ENCODE data around the gene POLA1.
A peak's percentile ranks its signal among the peaks of the same experiment; 100 is the strongest.
"Not testable (repeated sequence)": the region's sequence is repeated elsewhere in the genome, so short reads cannot be mapped to it uniquely, and the experiment has no call there.

The POLA1 gene, protein sequence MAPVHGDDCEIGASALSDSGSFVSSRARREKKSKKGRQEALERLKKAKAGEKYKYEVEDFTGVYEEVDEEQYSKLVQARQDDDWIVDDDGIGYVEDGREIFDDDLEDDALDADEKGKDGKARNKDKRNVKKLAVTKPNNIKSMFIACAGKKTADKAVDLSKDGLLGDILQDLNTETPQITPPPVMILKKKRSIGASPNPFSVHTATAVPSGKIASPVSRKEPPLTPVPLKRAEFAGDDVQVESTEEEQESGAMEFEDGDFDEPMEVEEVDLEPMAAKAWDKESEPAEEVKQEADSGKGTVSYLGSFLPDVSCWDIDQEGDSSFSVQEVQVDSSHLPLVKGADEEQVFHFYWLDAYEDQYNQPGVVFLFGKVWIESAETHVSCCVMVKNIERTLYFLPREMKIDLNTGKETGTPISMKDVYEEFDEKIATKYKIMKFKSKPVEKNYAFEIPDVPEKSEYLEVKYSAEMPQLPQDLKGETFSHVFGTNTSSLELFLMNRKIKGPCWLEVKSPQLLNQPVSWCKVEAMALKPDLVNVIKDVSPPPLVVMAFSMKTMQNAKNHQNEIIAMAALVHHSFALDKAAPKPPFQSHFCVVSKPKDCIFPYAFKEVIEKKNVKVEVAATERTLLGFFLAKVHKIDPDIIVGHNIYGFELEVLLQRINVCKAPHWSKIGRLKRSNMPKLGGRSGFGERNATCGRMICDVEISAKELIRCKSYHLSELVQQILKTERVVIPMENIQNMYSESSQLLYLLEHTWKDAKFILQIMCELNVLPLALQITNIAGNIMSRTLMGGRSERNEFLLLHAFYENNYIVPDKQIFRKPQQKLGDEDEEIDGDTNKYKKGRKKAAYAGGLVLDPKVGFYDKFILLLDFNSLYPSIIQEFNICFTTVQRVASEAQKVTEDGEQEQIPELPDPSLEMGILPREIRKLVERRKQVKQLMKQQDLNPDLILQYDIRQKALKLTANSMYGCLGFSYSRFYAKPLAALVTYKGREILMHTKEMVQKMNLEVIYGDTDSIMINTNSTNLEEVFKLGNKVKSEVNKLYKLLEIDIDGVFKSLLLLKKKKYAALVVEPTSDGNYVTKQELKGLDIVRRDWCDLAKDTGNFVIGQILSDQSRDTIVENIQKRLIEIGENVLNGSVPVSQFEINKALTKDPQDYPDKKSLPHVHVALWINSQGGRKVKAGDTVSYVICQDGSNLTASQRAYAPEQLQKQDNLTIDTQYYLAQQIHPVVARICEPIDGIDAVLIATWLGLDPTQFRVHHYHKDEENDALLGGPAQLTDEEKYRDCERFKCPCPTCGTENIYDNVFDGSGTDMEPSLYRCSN (N-terminal part only)

DNA sequence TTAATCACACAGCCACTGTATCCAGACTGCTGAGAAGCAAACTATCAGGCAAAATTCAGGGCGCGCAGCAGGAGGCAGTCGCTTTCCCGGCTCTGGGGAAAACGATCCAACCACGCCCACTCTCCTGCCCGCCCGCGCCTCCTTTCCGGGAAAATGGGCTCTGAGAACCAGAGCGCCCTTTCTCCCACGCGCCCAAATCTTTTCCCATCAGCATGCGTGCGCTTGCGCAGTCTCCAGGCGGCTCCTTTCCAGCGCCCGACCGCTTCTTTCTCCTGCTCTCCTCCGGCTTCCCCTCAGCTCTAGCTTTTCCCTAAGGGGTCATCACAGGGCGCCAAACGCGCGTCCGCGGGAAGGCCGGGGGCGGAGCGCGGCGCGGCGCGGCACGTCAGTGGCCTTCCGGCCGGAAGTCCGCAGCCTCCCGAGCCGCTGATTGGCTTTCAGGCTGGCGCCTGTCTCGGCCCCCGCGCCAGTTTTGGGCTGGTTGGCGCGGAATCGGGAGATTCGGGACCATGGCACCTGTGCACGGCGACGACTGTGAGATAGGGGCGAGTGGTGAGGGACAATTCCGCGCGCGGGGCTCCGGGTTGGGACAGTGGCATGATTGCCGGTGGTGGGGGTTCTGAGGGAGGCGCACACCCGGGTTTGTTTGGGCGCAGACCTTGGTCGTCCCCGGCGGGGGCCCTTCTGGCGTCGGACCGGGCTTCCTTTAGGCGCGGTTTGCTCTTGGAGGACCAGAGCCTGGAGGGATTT, at the start of gene POLA1:
POLA1 (plus strand) TSS at position 466 of the 750 bp plus-strand sequence; CDS start at position 510, 44 bp downstream.
- DNase-seq (ENCODE audit: low spot score) (peak; percentile 79), FAIRE-seq (no peak)

DNA sequence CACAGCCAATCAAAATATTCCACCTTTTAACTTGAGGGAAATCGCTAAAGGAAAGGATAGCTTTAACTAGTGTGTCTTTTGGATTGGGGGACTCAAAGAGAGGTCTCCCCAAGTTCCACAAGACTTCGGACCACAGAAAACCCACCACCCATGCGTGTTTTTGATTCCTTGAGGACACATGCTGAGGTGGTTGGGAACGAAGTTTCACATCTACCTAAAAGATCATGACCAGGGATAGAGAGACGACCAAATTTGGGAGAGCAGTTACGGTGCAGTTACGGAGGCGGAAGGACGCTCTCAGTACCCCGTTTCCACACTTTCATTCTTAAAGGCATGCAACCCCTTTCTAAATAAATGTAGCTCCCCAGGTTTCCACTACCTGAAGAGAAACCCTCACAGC, 47.7 kb upstream of the POLA1 start:
- FAIRE-seq (no peak), DNase-seq (ENCODE audit: low spot score) (no peak)

DNA sequence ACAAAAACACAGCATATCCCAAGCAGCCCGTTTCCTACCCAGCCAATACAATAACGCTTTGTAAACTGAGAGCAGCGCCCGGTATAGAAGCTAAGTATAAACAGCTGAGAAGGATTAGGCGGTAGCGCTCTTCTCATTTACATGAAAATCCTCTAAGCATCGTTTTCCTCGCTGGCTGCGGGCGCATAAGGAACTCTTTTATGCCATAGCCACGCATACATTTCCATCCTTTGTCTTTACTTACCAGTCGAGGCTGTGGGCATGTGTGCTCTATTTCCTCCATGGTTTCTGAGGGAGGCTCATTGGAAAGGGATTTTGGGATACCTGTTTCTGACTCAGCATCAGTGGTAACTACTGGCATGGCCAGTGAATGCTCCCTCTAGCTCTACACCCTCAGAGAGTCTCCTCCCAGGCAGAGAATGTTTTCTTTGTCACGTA, 47.0 kb upstream of the POLA1 start:
- peak; percentile 4 for DNase-seq (ENCODE audit: low spot score)
- FAIRE-seq = no peak

DNA sequence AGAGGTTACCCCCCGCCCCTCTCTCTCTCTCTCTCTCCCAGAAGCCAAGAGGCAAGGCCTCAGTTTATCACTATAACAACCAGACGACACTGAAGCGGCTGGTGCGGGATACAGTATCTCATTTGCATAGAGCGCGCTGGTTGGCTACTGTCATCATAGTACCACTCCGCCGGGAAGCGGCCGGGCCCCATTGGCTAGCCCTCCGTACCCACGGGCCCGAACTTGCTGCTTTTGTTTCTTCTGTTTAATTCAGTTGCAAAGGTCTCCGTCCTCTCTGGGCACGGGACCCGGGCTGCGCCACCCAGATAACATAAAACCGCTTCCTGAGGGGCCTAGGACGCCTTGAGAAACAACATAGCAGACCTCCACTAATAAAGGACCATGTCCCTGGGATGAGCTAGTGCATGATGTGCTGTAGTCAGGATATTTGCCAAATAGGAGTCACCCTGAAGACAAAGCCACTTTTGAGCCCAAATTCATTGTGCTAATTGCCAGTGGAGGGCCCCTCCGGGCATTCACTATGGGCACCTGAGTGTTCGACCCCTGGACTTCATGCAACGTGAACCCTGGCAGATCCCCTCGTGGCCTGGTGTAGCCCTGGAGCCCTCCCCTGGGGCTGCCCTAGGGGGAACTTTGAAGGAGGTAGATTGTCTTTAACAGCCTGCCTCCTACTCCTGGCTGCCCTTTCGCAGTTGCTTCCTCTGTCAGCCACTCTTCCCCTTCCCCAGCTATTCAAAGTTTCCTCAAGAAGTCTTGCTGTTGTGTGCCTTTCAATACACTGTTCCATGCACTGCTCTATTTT, 46.3 kb upstream of the POLA1 start, which contains the start of gene PCYT1B:
PCYT1B (minus strand) TSS at position 91 of the 802 bp plus-strand sequence. CDS start 242 bp downstream, outside the sequence.
- no peak for FAIRE-seq
- DNase-seq (ENCODE audit: low spot score) = peak; percentile 39

DNA sequence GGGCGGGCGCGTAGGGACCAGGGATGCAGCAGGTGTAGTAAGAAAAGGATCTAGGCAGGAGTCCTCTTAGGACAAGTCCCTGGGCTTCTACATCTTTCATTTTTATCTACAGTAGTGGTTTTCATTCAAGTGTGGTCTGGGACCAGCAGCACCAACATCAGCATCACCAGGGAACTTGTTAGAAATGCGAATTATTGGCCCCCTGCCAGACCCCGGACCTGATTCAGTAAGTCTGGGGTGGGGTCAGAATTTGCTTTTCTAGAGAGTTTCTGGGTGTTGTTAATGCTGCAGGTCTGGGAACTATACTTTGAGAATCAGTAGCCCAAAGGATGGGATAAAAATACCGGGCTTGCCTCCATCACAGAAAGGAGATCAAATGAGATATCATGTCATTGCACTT, 45.2 kb upstream of the POLA1 start:
- DNase-seq (ENCODE audit: low spot score) (no peak), FAIRE-seq (no peak)

DNA sequence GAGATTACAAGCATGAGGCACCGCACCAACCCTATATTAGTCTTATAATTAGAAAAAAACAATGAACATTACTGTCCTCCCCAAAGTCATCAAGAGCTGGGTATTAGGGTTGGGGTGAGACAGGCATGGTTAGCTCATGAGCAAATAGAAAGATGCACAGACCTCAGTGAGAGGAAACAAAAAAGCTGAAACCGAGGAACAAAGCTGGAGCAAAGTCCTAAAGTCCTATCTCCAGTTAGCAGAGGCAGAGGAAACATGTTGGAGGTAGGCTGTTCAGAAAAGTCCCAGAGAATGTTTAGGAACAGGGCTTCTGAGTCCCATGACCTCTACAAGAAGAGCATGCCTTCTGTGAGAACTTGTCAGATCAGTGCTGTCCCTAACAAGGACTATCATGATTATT, 41.9 kb upstream of the POLA1 start:
- no peak for DNase-seq (ENCODE audit: low spot score)
- no peak for FAIRE-seq

DNA sequence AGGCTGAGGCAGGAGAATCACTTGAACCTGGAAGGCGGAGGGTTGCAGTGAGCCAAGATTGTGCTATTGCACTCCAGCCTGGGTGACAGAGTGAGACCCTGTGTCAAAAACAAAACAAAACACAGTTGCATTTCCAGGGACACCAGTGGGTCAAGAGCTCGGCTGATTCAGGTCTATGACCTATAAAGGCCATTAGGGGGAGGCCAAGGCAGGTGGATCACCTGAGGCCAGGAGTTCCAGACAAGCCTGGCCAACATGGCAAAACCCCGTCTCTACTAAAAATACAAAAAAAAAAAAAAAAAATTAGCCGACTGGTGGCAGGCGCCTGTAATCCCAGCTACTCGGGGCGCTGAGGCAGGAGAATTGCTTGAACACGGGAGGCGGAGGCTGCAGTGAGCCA, 38.0 kb upstream of the POLA1 start:
- not testable (repeated sequence) for DNase-seq (ENCODE audit: low spot score); FAIRE-seq

DNA sequence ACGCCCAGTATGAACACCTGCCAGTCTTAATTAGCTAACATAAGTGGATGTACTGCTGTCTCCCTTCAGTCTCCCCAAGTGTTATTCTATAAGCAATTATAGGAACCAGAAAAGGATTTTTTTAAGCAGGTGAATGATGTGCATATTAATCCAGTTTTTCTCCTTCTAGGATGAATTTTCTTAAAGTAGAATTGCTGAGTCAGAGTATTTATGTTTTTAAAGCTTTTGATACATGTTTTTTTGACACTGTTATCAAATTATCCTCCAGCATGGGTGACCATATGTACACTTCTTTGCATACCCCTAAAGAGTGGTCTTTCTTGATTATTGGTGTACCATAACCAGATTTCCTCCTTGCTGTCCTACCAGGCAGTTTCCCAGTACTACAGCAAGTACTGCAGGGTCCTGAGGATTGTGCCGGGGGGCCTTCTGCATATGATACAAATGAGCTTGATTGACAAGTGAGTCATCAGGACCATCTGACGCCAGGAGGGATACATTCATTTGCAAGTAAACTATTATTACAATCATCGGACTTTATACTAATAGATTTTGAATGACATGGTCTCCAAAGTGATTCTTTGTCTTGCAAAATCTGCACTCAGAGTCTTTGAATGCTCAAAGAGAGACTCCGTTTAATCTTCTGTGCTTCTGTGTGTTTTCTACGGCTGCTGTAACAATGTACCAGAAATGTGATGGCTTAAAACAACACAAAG, 35.9 kb upstream of the POLA1 start:
- no peak for FAIRE-seq
- no peak for DNase-seq (ENCODE audit: low spot score)

DNA sequence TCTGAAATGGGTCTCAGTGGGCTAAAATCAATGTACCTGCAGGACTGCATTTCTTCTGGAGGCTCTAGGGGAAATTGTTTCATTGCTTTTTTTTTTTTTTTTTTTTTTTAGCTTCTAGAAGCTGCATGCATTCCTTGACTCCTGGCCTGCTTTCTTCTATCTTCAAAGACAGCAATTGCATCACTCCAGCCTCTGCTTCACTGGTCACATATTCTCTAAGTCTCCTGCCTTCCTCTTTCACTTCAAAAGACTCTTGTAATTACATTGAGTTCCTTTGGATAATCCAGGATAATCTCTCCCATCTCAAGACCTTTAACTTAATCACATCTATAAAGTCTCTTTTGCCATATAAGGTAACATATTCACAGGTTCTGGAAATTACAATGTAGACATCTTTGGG, 35.3 kb upstream of the POLA1 start:
- FAIRE-seq (no peak), DNase-seq (ENCODE audit: low spot score) (no peak)

DNA sequence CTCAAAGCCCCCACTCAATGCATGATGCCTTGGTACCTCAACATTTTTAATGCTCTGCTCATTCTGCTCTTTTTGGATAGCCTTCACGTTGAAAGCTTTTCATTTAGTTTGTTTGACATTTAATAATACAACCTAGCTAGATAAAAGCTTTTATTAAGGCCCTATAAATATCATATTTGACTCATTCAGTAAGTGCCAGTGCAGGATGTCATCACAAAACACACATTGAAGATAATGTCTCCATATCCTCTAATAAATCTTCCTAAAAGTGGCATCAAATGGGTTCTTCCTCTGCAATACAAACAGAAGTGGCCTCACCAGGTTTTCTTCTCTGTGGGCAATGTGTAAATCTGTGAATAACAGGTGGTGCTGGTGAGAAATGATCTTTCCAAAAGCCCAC, 34.6 kb upstream of the POLA1 start:
- FAIRE-seq (no peak), DNase-seq (ENCODE audit: low spot score) (no peak)

DNA sequence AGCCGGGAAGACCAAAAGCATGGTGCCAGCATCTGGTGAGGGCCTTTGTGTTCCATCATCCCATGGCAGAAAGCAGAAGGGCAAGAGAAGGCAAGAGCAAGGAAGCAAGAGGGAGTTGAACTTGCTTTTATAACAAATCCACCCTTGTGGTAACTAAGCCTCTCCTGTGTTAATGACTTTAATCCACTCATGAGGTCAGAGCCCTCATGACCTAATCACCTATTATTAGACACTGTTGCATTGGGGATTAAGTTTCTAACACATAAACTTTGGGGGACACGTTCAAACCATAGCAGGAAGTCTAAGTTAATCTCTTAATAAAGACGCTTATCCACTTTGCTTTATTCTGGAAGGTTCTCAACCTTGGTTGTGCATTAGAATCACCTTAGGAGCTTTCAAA, 34.1 kb upstream of the POLA1 start:
- FAIRE-seq (no peak), DNase-seq (ENCODE audit: low spot score) (no peak)

DNA sequence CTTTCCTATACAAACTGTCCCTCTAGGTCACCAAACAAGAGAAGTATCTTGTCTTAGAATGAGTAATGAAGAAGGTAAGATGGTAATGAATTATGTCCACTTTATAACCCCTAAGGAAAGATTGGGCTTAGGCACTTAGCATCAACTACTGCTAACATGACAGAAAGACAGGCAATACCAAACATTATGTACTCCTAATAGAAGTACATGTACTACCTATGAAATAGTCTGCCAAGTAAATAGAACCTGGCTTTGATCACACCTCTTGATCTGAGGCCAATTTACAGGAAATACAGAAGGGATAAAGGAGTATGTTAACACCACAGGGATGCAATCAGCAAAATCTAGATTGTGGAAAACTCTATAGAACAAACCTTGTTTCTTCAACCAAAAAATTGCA, 32.4 kb upstream of the POLA1 start:
- DNase-seq (ENCODE audit: low spot score) (no peak), FAIRE-seq (no peak)

DNA sequence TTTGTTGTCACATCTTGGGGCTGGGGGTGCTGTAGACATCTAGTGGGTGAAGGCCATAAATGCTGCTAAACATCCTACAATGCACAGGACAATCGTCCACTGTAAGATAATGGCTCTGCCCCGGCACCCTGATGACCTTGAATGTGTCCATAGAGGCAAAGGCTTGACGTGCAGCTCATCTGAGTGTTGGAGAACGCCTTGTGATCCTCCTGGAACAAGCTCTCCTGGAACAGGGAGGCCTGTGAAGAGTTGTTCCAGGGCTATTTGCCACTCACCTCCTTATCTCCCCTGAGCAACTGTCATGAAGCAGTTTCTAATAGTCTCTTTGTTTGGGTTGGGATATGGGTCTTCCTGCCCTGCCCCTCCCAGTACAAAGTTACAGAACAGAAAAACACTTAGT, 31.4 kb upstream of the POLA1 start:
- no peak for FAIRE-seq
- no peak for DNase-seq (ENCODE audit: low spot score)

DNA sequence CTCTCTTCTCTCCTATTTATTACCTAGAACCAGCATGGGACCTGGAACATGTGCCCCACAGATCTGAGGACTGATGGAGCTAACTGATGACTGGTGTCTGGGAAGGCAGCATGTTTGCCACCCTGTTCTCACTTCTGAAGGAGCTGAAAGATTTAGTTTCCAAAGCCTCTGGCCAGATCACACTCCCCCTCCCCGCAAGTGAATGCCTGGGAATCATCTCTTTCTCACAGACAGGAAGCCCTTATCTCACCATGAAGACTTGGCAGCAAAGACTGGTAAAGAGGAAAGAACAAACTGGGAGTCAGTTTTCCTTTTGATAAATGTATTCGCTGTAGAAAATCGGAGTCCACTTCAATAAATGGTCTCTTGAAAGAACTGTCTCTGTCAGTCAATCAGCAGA, 25.6 kb upstream of the POLA1 start:
- no peak for FAIRE-seq
- DNase-seq (ENCODE audit: low spot score) = no peak

DNA sequence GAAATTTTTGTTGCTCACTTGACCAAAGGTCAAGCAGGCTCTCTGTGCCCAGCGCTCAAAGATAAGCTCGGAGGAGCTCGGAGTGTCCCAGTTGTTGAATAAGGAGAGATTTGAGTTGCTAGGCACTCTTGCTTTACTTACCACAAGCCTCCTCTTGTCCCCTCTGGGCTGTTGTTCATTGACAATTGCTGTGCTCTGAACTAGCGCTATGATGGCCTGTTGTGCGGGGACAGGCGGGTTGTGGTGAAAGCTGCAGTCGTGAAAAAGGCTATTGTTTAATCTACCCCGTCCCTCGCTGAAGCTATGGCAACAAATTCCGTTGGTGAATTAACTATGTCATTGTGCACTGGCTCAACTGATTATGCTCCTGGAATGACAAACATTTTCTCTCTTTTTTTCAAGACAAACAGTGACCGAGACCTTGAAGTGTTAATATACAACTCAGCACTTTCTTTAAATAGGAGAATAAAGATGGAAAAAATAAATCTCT, 21.0 kb upstream of the POLA1 start:
- DNase-seq (ENCODE audit: low spot score) = no peak
- FAIRE-seq = no peak

DNA sequence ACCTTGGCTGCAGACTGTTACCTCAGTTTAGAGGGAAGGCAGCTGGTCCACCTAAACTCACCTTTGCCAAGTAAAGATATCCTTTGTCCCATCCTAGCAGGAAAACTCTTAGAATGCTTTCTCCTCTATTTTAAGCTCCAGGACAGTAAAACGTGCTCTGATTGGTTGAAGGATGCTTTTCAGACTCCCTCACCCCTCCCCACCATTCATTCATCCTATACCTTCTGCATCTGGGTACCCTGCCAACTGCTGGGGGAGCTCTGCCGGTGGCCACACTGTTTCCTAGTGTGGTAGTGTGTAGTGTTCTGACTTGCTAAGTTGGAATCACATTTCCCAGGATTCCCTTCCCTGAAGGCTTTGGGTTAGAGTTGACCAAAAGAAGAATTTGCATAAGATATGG, 20.3 kb upstream of the POLA1 start:
- FAIRE-seq (no peak), DNase-seq (ENCODE audit: low spot score) (no peak)

DNA sequence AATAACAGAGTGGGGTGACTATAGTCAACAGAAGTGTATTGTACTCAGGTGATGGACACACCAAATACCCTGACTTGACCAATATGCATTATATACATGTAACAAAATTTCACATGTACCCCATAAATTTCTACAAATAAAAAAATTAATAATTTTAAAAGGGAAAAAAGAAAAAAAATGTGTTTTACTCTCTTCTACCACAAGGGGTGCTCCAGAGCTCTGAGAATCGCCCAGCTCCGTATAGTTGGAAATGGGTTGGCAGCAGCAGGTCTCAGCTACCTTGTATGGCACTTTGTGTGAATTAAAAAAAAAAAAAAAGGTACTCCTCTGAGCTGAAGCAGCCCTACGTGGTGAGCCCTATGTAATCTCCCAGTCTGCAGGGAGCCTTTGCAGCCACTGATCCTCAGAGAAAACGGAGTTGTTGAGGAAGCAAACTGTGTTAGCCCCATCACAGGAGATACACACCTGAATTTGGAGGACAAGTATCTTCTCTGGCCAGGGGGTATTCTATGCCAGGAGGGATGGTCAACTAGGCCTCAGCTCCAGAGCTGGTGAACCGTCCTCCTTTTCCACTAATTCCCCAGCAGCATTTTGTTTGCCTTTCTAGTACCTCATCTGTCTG, 17.2 kb upstream of the POLA1 start:
- DNase-seq (ENCODE audit: low spot score) = peak; percentile 3
- FAIRE-seq = no peak

DNA sequence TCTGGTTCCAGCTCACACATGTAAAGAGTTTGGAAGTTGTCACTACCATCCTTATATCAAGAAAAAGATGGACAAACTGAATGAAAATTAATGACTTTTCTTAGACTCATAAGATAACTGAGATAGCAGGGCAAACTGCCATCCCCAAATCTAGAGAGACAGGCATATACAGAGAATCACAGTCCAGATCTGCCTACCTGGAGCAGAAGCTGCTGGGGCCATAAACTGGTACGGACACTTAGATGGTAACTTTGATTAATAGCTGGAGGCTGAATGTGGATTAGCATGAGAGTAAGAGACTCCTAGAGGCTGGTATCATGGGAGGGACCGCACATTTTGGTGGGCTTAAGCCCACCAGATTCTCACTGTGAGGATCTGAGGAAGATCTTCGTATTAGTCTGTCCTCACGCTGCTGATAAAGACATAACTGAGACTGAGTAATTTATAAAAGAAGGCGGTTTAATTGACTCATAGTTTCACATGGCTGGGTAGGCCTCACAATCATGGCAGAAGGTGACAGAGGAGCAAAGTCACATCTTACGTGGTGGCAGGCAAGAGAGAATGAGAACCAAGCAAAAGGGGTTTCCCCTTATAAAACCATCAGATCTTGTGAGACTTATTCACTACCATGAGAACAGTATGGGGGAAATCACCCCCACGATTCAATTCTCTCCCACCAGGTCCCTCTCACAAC, 10.8 kb upstream of the POLA1 start:
- DNase-seq (ENCODE audit: low spot score) (no peak), FAIRE-seq (no peak)
